CD14-positive monocyte (primary cell): ENCODE data around the gene MED6. TPM values are rescaled to one million over a fixed set of nuclear protein-coding genes. Genes with fewer than 3 reads are reported as not detected.

Source experiments
- DNase-seq, 3 donors: peaks; one replicate each; pipeline ENCODE4 v3.0.0-alpha.2; 2011 to 2022
- H2AFZ ChIP-seq: 2 replicates; pipeline ENCODE4 v1.6.0; 2012; ENCODE audit warnings: mild to moderate bottlenecking, low read depth, low read length, inconsistent platforms; ENCODE audit not compliant: insufficient read depth, poor library complexity, severe bottlenecking
- H3K27ac ChIP-seq, 2 donors: 1 replicate in 1 of 2; 2 replicates in 1 of 2; pipeline ENCODE4 v1.5.1; 2012 to 2013; ENCODE audit warnings: low read length in 2 of 2, control low read depth in 1 of 2, inconsistent platforms in 1 of 2, low read depth in 1 of 2, mild to moderate bottlenecking in 1 of 2
- H3K27me3 ChIP-seq, 2 donors: one replicate each; pipeline versions ENCODE4 v1.6.0 to v1.6.1; 2011 to 2013; ENCODE audit warnings: low read length in 2 of 2; ENCODE audit not compliant: control insufficient read depth in 2 of 2, insufficient read depth in 2 of 2
- H3K36me3 ChIP-seq, 2 donors: replicated peaks in 1 of 2; 1 replicate in 1 of 2; 2 replicates in 1 of 2; pipeline versions ENCODE4 v1.5.1 to v1.6.1; 2012 to 2013; ENCODE audit warnings: low read length in 2 of 2, control low read depth in 1 of 2, inconsistent platforms in 1 of 2, mild to moderate bottlenecking in 1 of 2; ENCODE audit not compliant: insufficient read depth in 2 of 2, control insufficient read depth in 1 of 2
- H3K4me1 ChIP-seq, 2 donors: 1 replicate in 1 of 2; 2 replicates in 1 of 2; pipeline versions ENCODE4 v1.5.1 to v1.6.1; 2012 to 2013; ENCODE audit warnings: low read length in 2 of 2, control low read depth in 1 of 2, inconsistent platforms in 1 of 2, mild to moderate bottlenecking in 1 of 2, moderate library complexity in 1 of 2; ENCODE audit not compliant: insufficient read depth in 2 of 2, control insufficient read depth in 1 of 2
- H3K4me2 ChIP-seq: replicated peaks from 2 replicates; pipeline ENCODE3; 2012; ENCODE audit warnings: low read length, moderate library complexity, mild to moderate bottlenecking; ENCODE audit not compliant: poor library complexity, severe bottlenecking; ENCODE audit errors: extremely low read depth
- H3K4me3 ChIP-seq, 3 experiments: fragments of 200-600 bp in 1 of 3; sonication (generic) in 1 of 3; replicated peaks in 1 of 3; 1 replicate in 2 of 3; 2 replicates in 1 of 3; pipeline ENCODE4 v1.5.1; 2011 to 2013; ENCODE audit warnings: low read length in 3 of 3, mild to moderate bottlenecking in 3 of 3, control low read depth in 2 of 3, low read depth in 2 of 3, inconsistent platforms in 1 of 3, moderate library complexity in 1 of 3
- H3K79me2 ChIP-seq: 2 replicates; pipeline ENCODE4 v1.6.0; 2012; ENCODE audit warnings: mild to moderate bottlenecking, control low read depth, inconsistent platforms, low read length, moderate library complexity; ENCODE audit not compliant: insufficient read depth
- H3K9ac ChIP-seq: 2 replicates; pipeline ENCODE4 v1.6.0; 2017; ENCODE audit warnings: low read length, mild to moderate bottlenecking; ENCODE audit not compliant: insufficient read depth, poor library complexity, severe bottlenecking
- H3K9me3 ChIP-seq, 2 donors: replicated peaks in 1 of 2; 1 replicate in 1 of 2; 2 replicates in 1 of 2; pipeline versions ENCODE4 v1.5.1 to v1.6.1; 2012 to 2013; ENCODE audit warnings: low read length in 2 of 2, control low read depth in 1 of 2; ENCODE audit not compliant: control insufficient read depth in 1 of 2, insufficient read depth in 1 of 2
- H4K20me1 ChIP-seq: 2 replicates; pipeline ENCODE4 v1.6.0; 2012; ENCODE audit warnings: mild to moderate bottlenecking, low read length, control low read depth, moderate library complexity; ENCODE audit not compliant: insufficient read depth
- H3K27ac Mint-ChIP-seq, 7 donors: one replicate each; pipeline ENCODE4 v1.8.0; 2020; ENCODE audit warnings: mild to moderate bottlenecking in 7 of 7, mixed read lengths in 7 of 7, moderate library complexity in 6 of 7, inconsistent platforms in 2 of 7
- H3K27me3 Mint-ChIP-seq, 3 donors: one replicate each; pipeline ENCODE4 v1.8.0; 2021 to 2022; ENCODE audit warnings: low read depth in 3 of 3, mild to moderate bottlenecking in 3 of 3, mixed read lengths in 3 of 3, moderate library complexity in 3 of 3, inconsistent platforms in 1 of 3
- H3K36me3 Mint-ChIP-seq, 2 donors: one replicate each; pipeline ENCODE4 v1.8.0; 2020; ENCODE audit warnings: mixed read lengths in 2 of 2, inconsistent platforms in 1 of 2, mild to moderate bottlenecking in 1 of 2
- H3K4me1 Mint-ChIP-seq: one replicate; pipeline ENCODE4 v1.8.0; 2020; ENCODE audit warnings: mild to moderate bottlenecking, mixed read lengths
- H3K4me3 Mint-ChIP-seq, 2 donors: one replicate each; pipeline ENCODE4 v1.8.0; 2020; ENCODE audit warnings: mild to moderate bottlenecking in 2 of 2, mixed read lengths in 2 of 2, moderate library complexity in 1 of 2
- H3K9me3 Mint-ChIP-seq, 7 donors: one replicate each; pipeline ENCODE4 v1.8.0; 2020 to 2022; ENCODE audit warnings: mixed read lengths in 7 of 7, mild to moderate bottlenecking in 6 of 7, moderate library complexity in 6 of 7, inconsistent platforms in 2 of 7
- CTCF ChIP-seq: fragments of 200-600 bp; IDR thresholded peaks from one replicate; pipeline ENCODE4 v1.8.0; 2022; ENCODE audit warnings: antibody characterized with exemption, mild to moderate bottlenecking
- WGBS: methylation state at CpG from one replicate; pipeline ENCODE4 v1.1.5; 2013; ENCODE audit warnings: missing lambda C conversion rate; ENCODE audit not compliant: insufficient coverage; 5-methylcytosine and 5-hydroxymethylcytosine counted together
- intact Hi-C, 2 donors: fragments of 100-400 bp; cut with micrococcal nuclease; formaldehyde crosslinking; loops; one replicate each; pipeline versions ENCODE4 v1.15.0 to v1.15.1; 2023
- polyA plus RNA-seq, 3 donors: library from polyadenylated mRNA; depleted of rRNA in 1 of 3; unstranded in 2 of 3; stranded (reverse) in 1 of 3; fragments of 300-500 nt in 2 of 3; fragments of >200 nt in 1 of 3; fragmentation: Illumina TruSeq in 2 of 3; gene quantifications; 1 replicate in 2 of 3; 2 replicates in 1 of 3; pipeline ENCODE4 v1.2.3, GENCODE V29; 2012 to 2021

Gene MED6
- polyA plus RNA-seq, 3 donors, result 11.9 to 22.3 (median 19.4) TPM

DNA sequence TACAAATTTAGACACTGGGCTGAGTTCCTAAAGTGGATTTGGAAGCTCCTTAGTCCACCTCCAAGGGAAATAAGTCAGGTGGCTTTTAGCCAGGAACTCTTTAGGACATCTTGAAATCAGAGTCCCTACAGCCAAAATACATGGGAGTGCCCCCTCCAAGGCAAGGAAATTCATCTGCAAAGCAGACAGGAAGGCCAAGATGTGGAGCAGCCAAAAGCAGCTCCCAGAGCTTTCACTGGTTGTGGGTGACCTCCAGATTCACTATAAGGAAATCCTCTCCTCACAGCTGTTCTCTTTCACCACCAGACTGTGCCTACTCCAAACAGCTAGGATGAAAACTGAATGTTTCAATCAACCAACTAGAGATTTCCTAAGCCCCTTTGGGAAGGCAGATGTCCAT, 47.9 kb upstream of the MED6 start:
- intact Hi-C loops, result no loop called here
- Mint-ChIP-seq H3K27ac (no peak overlapping the region), H3K4me1 (peaks cover 1% of the 10 kb centered on the region)

DNA sequence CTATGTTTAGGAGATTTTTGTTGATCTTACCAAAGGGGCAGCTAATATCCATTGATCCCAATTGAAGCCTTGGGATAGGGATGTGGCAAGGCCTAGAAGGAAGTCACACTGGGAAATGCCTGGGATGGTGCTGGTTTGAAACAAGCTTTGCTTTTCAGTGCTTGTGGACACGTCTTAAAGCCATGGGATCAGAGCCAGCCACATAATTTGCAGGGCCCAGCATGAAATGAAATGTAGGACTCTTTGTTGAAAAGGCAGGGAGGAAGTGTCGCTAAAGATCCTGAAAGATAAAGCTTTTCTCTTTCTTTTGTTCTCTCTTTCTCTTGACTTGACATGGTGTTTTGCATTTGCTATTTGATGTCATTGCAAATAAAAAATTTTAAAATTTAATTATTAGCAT, 46.2 kb upstream of the MED6 start:
- Histone ChIP-seq H3K36me3 (no peaks in the 10 kb centered on the region), H3K9me3 (no peaks in the 10 kb centered on the region), H3K4me1 (peaks cover 13 to 14% of the 10 kb centered on the region in 2 donors), H2AFZ (no peak overlapping the region), H3K9ac (no peak overlapping the region), H3K79me2 (no peaks in the 10 kb centered on the region), H3K4me3 (no peak overlapping the region), H3K4me2 (no peak overlapping the region), H3K27me3 (peaks cover 10 to 21% of the 10 kb centered on the region in 2 donors), H3K27ac (no peak overlapping the region), H4K20me1 (no peaks in the 10 kb centered on the region)
- Mint-ChIP-seq H3K27ac (no peak overlapping the region), H3K36me3 (peaks cover 7 to 15% of the 10 kb centered on the region in 2 donors), H3K27me3 (peaks cover 15 to 26% (median 16%) of the 10 kb centered on the region in 3 donors), H3K4me3 (no peak overlapping the region), H3K4me1 (peaks cover 11% of the 10 kb centered on the region), H3K9me3 (peaks cover 0 to 6% (median 0%) of the 10 kb centered on the region in 7 donors)
- DNase-seq, result no peak
- WGBS, result 67% methylated on average over 1 of the region's 2 CpGs
- intact Hi-C loops, result no loop called here
- no peak for TF ChIP-seq CTCF

More for the DNA sequence above, 47.9 kb upstream of the MED6 start:
- Mint-ChIP-seq H3K9me3 (no peaks in the 10 kb centered on the region), H3K36me3 (peaks cover 0 to 28% of the 10 kb centered on the region in 2 donors), H3K27me3 (peaks cover 4 to 16% (median 6%) of the 10 kb centered on the region in 3 donors), H3K4me3 (no peak overlapping the region)
- Histone ChIP-seq H3K4me3 (no peak overlapping the region), H3K27ac (no peak overlapping the region), H3K9ac (no peak overlapping the region), H3K27me3 (peaks cover 2 to 12% of the 10 kb centered on the region in 2 donors), H3K4me2 (no peak overlapping the region), H3K9me3 (no peaks in the 10 kb centered on the region), H2AFZ (no peak overlapping the region), H3K79me2 (no peaks in the 10 kb centered on the region), H4K20me1 (no peaks in the 10 kb centered on the region), H3K4me1 (peaks cover under 1 to 1% of the 10 kb centered on the region in 2 donors), H3K36me3 (no peaks in the 10 kb centered on the region)
- no peak for TF ChIP-seq CTCF
- no peak for DNase-seq
